OCI-LY7 (cell line): ENCODE measurements around the gene THRB. TPM values are rescaled to one million over a fixed set of nuclear protein-coding genes. Genes with fewer than 3 reads are reported as not detected.

Experiments
- BruUV-seq: library from RNA; stranded (reverse); fragments of 400-500 nt; replicated peaks from 2 replicates; lab custom pipeline; 2021; lab: Mats Ljungman, UMichigan
- CTCF ChIA-PET: fragments of 300-600 bp; sonication (Branson Sonifier 250); formaldehyde crosslinking; loops from one replicate; lab custom pipeline; 2022; ENCODE audit warnings: antibody characterized with exemption; ENCODE audit not compliant: unreplicated experiment; lab: Charles Lee
- POLR2A ChIA-PET: fragments of 300-600 bp; sonication (Branson Sonifier 250); formaldehyde crosslinking; loops from one replicate; lab custom pipeline; 2022; ENCODE audit warnings: antibody characterized with exemption; lab: Charles Lee
- DNase-seq: peaks from one replicate; pipeline ENCODE4 v3.0.0-alpha.2; 2015; ENCODE audit warnings: low spot score
- H2AFZ ChIP-seq: fragments of 200-600 bp; sonication (generic), shearing (Covaris generic); 2 replicates; pipeline ENCODE4 v1.6.1; 2014; ENCODE audit warnings: mild to moderate bottlenecking, antibody characterized with exemption, low read length, moderate library complexity
- H3K27ac ChIP-seq: fragments of 200-600 bp; sonication (generic); 2 replicates; pipeline ENCODE4 v1.5.1; 2014; ENCODE audit warnings: mixed run types, low read depth, mild to moderate bottlenecking, moderate library complexity, low read length, inconsistent platforms; ENCODE audit not compliant: poor library complexity, severe bottlenecking
- H3K36me3 ChIP-seq: fragments of 200-600 bp; sonication (generic); 2 replicates; pipeline ENCODE4 v1.6.1; 2014; ENCODE audit warnings: mild to moderate bottlenecking, antibody characterized with exemption, low read length, moderate library complexity, mixed read lengths; ENCODE audit not compliant: insufficient read depth
- H3K4me1 ChIP-seq: fragments of 200-600 bp; sonication (generic); 2 replicates; pipeline ENCODE4 v1.5.1; 2014; ENCODE audit warnings: mild to moderate bottlenecking, low read length; ENCODE audit not compliant: insufficient read depth, poor library complexity, severe bottlenecking
- H3K4me2 ChIP-seq: fragments of 200-600 bp; sonication (generic); 2 replicates; pipeline ENCODE4 v1.6.1; 2014; ENCODE audit warnings: mild to moderate bottlenecking, low read length
- H3K4me3 ChIP-seq: fragments of 200-600 bp; sonication (generic); 2 replicates; pipeline ENCODE4 v1.5.1; 2014; ENCODE audit warnings: mild to moderate bottlenecking, low read depth, low read length; ENCODE audit not compliant: poor library complexity, severe bottlenecking
- H3K79me2 ChIP-seq: fragments of 200-600 bp; sonication (generic); 2 replicates; pipeline ENCODE4 v1.6.1; 2016; ENCODE audit warnings: low read depth, mild to moderate bottlenecking, low read length, moderate library complexity, mixed read lengths; ENCODE audit not compliant: insufficient read depth
- H3K9me2 ChIP-seq: fragments of 200-600 bp; sonication (generic); 2 replicates; pipeline ENCODE4 v1.6.1; 2016; ENCODE audit warnings: mild to moderate bottlenecking, low read length, mixed read lengths; ENCODE audit not compliant: insufficient read depth
- H3K9me3 ChIP-seq: fragments of 200-600 bp; sonication (generic); 2 replicates; pipeline ENCODE4 v1.6.1; 2014; ENCODE audit warnings: mild to moderate bottlenecking, mixed run types, low read length, mixed read lengths
- H4K20me1 ChIP-seq: fragments of 200-600 bp; sonication (generic); 2 replicates; pipeline ENCODE4 v1.6.1; 2014; ENCODE audit warnings: mild to moderate bottlenecking, antibody characterized with exemption, low read length, moderate library complexity, mixed read lengths; ENCODE audit not compliant: insufficient read depth
- EZH2phosphoT487 ChIP-seq: fragments of 200-600 bp; sonication (generic); IDR thresholded peaks from 2 replicates; pipeline ENCODE4 v1.6.1; 2018; ENCODE audit warnings: low read depth, borderline replicate concordance, mild to moderate bottlenecking, mixed run types, antibody characterized with exemption, low read length, moderate library complexity, mixed read lengths
- intact Hi-C: fragments of 100-400 bp; cut with micrococcal nuclease; formaldehyde crosslinking; loops from one replicate; pipeline ENCODE4 v1.10.0; 2022; ENCODE audit not compliant: unreplicated experiment
- total RNA-seq, 2 experiments: library from RNA; depleted of rRNA in 1 of 2; stranded (reverse); fragments of >200 nt in 1 of 2; shearing (Covaris generic) in 1 of 2; gene quantifications; 2 replicates each; pipeline ENCODE4 v1.2.3, GENCODE V29; 2014 to 2022
- TF ChIP-seq, protein P1 (sequence below): fragments of 200-600 bp; sonication (generic); conservative IDR thresholded peaks from 2 replicates; pipeline ENCODE4 v1.5.1; 2014; ENCODE audit warnings: mild to moderate bottlenecking, antibody characterized with exemption, low read length, moderate library complexity, mixed read lengths

The THRB gene
- total RNA-seq, 2 experiments from 2014 or later = not detected

DNA sequence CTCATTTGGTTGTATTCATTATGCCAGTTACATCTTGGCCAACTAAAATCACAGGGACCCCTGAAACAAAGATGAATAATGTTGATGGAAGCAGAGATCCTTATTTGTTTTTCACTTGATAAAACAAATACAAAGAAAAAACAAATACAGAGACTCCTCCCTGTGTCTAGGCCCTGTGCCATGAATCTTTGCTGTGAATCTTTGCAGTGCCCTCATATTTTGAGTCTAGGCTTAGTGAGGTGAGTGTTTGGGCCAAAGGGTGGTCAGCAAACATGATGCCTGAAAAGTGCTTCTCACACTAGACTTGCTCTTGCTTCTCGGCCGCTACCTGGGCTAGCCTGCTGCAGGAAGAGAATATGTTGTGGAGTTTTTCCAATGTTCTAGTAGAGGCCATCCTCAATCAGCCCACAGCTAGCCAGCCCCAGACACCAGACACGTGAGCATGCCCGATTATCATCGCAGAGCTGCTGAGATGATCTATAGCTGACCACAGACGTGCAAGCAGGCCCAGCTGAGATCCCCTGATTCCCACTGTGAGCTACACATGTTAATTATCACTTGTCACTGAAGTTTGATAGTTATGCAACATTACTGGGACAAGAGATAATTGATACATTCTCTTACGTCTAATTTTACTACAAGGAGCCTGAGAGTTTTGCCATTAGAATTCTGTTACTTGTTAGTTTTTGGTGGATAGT lies 191.4 kb downstream of the THRB start:
- Histone ChIP-seq H3K4me1 (no peaks in the 10 kb centered on the region), H2AFZ (no peak overlapping the region), H4K20me1 (no peaks in the 10 kb centered on the region), H3K9me3 (no peaks in the 10 kb centered on the region), H3K36me3 (no peaks in the 10 kb centered on the region), H3K9me2 (no peaks in the 10 kb centered on the region), H3K27ac (no peak overlapping the region), H3K79me2 (no peaks in the 10 kb centered on the region), H3K4me2 (no peak overlapping the region), H3K4me3 (no peak overlapping the region)
- DNase-seq = no peak
- no peak for TF ChIP-seq EZH2phosphoT487
- TF ChIP-seq, protein P1, sequence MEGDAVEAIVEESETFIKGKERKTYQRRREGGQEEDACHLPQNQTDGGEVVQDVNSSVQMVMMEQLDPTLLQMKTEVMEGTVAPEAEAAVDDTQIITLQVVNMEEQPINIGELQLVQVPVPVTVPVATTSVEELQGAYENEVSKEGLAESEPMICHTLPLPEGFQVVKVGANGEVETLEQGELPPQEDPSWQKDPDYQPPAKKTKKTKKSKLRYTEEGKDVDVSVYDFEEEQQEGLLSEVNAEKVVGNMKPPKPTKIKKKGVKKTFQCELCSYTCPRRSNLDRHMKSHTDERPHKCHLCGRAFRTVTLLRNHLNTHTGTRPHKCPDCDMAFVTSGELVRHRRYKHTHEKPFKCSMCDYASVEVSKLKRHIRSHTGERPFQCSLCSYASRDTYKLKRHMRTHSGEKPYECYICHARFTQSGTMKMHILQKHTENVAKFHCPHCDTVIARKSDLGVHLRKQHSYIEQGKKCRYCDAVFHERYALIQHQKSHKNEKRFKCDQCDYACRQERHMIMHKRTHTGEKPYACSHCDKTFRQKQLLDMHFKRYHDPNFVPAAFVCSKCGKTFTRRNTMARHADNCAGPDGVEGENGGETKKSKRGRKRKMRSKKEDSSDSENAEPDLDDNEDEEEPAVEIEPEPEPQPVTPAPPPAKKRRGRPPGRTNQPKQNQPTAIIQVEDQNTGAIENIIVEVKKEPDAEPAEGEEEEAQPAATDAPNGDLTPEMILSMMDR = no peak
- intact Hi-C loops = no loop called here
- no TSS peak for BruUV-seq
- CTCF ChIA-PET = interaction anchor here (0.6 kb wide), 1 partner anchor 40 kb away, joined by 3 read pairs; no protein-coding TSS in a partner anchor
- POLR2A ChIA-PET = no interaction called here

DNA sequence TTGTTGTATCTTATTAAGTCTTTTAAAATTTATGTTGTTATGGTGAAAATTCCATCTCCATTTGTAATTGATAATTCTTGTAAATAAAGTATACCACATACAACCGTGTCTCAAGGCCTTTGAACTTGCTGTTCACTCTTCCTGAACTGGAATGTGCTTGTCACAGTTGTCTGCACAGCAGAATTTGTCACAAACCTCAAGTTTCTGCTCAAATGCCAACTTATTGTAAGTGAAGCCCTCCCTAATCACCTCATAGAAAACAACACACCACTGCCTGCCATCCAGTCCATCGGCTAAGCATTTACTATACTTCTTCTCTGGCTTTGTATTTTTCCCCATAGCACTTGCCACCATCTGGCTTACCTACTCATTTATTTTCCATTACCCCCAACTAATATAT lies 192.3 kb downstream of the THRB start:
- H3K9me3 ChIP-seq = no peaks in the 10 kb centered on the region
- no peaks in the 10 kb centered on the region for H4K20me1 ChIP-seq
- H3K4me3 ChIP-seq = no peak overlapping the region
- DNase-seq = no peak
- H3K9me2 ChIP-seq = no peaks in the 10 kb centered on the region
- H3K36me3 ChIP-seq = no peaks in the 10 kb centered on the region
- H2AFZ ChIP-seq = no peak overlapping the region
- no peaks in the 10 kb centered on the region for H3K79me2 ChIP-seq
- BruUV-seq = no TSS peak
- no peak for TF ChIP-seq EZH2phosphoT487
- TF ChIP-seq, protein P1 = no peak
- intact Hi-C loops = no loop called here
- H3K27ac ChIP-seq = no peak overlapping the region
- H3K4me2 ChIP-seq = no peak overlapping the region
- ChIA-PET POLR2A (no interaction called here), CTCF (no interaction called here)
- H3K4me1 ChIP-seq = no peaks in the 10 kb centered on the region

DNA sequence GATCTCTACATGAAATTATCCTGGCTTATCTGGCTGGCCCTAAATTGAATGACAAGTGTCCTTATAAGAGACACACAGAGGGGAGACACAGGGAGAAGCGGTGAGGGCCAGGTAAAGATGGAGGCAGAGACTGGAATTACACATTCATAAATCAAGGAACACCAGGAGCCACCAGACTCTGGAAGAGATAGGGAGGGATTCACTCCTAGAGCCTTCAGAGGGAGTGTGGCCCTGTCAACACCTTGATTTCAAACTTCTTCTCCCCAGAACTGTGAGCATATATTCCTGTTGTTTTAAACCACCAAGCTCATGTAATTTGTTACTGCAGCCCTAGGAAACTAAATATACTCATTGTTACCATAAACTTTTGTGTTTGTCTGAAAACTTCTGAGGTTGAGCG lies 193.7 kb downstream of the THRB start:
- no peaks in the 10 kb centered on the region for H3K9me2 ChIP-seq
- no peak overlapping the region for H3K27ac ChIP-seq
- no peak overlapping the region for H3K4me3 ChIP-seq
- no peaks in the 10 kb centered on the region for H3K4me1 ChIP-seq
- H3K79me2 ChIP-seq = no peaks in the 10 kb centered on the region
- BruUV-seq = no TSS peak
- intact Hi-C loops = no loop called here
- DNase-seq = no peak
- ChIA-PET POLR2A (no interaction called here), CTCF (no interaction called here)
- TF ChIP-seq, protein P1 = no peak
- no peak for TF ChIP-seq EZH2phosphoT487
- H3K9me3 ChIP-seq = no peaks in the 10 kb centered on the region
- H3K4me2 ChIP-seq = no peak overlapping the region
- H3K36me3 ChIP-seq = no peaks in the 10 kb centered on the region
- no peak overlapping the region for H2AFZ ChIP-seq
- no peaks in the 10 kb centered on the region for H4K20me1 ChIP-seq
